Progenitor cell of endocrine pancreas (in vitro differentiated cells): Measurements from ENCODE around the gene TRAF3IP3. TPM values are rescaled to one million over a fixed set of nuclear protein-coding genes. Genes with fewer than 3 reads are reported as not detected.

Experiments used
- DNase-seq: peaks from one replicate; pipeline ENCODE4 v3.0.0; 2021; ENCODE audit warnings: low spot score; ENCODE audit not compliant: unreplicated experiment
- H3K27ac Mint-ChIP-seq: 2 replicates; pipeline ENCODE4 v1.8.0; 2021; ENCODE audit warnings: mild to moderate bottlenecking, moderate library complexity, mixed read lengths
- H3K27me3 Mint-ChIP-seq: 2 replicates; pipeline ENCODE4 v1.8.0; 2021; ENCODE audit warnings: mixed read lengths
- H3K36me3 Mint-ChIP-seq: 2 replicates; pipeline ENCODE4 v1.8.0; 2022; ENCODE audit warnings: mixed read lengths; ENCODE audit not compliant: insufficient read depth
- H3K4me1 Mint-ChIP-seq: 2 replicates; pipeline ENCODE4 v1.8.0; 2021; ENCODE audit warnings: low read depth, mixed read lengths
- H3K4me3 Mint-ChIP-seq: 2 replicates; pipeline ENCODE4 v1.8.0; 2021; ENCODE audit warnings: low read depth, mild to moderate bottlenecking, moderate library complexity, mixed read lengths
- H3K9me3 Mint-ChIP-seq: 2 replicates; pipeline ENCODE4 v1.8.0; 2021; ENCODE audit warnings: low read depth, mixed read lengths
- total RNA-seq: library from RNA; stranded (reverse); gene quantifications from 2 replicates; pipeline ENCODE4 v1.2.1, GENCODE V29; 2021
- TF ChIP-seq, protein P1 (sequence below): fragments of 200-600 bp; sonication (generic); IDR thresholded peaks from one replicate; pipeline ENCODE4 v1.5.0; 2021; ENCODE audit warnings: antibody characterized with exemption, mild to moderate bottlenecking; ENCODE audit not compliant: unreplicated experiment

Gene TRAF3IP3
- total RNA-seq, 1 donor from 2014 or later = not detected

DNA sequence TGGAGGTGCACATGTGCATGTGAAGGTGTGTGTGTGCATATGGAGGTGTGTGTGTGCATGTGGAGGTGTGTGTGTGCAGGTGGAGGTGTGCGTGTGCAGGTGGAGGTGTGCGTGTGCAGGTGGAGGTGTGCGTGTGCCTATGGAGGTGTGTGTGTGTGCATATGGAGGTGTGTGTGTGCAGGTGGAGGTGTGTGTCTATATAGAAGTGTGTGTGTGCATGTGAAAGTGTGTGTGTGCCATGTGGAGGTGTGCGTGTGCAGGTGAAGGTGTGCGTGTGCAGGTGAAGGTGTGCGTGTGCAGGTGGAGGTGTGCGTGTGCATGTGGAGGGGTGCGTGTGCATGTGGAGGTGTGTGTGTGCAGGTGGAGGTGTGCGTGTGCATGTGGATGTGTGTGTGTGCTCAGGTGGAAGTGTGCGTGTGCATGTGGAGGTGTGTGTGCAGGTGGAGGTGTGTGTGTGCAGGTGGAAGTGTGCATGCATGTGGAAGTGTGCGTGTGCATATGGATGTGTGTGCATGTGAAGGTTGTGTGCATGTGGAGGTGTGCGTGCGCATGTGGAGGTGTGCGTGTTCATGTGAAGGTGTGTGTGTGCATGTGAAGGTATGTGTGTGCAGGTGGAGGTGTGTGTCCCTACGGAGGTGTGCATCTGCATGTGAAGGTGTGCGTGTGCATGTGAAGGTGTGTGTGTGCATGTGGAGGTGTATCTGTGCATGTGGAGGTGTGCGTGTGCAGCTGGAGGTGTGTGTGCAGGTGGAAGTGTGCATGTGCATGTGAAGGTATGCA, 15.0 kb downstream of the TRAF3IP3 start:
- H3K27ac Mint-ChIP-seq = no peak overlapping the region
- H3K27me3 Mint-ChIP-seq = peaks cover 11% of the 10 kb centered on the region
- DNase-seq = no peak
- TF ChIP-seq, protein P1, sequence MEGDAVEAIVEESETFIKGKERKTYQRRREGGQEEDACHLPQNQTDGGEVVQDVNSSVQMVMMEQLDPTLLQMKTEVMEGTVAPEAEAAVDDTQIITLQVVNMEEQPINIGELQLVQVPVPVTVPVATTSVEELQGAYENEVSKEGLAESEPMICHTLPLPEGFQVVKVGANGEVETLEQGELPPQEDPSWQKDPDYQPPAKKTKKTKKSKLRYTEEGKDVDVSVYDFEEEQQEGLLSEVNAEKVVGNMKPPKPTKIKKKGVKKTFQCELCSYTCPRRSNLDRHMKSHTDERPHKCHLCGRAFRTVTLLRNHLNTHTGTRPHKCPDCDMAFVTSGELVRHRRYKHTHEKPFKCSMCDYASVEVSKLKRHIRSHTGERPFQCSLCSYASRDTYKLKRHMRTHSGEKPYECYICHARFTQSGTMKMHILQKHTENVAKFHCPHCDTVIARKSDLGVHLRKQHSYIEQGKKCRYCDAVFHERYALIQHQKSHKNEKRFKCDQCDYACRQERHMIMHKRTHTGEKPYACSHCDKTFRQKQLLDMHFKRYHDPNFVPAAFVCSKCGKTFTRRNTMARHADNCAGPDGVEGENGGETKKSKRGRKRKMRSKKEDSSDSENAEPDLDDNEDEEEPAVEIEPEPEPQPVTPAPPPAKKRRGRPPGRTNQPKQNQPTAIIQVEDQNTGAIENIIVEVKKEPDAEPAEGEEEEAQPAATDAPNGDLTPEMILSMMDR = no peak
- H3K4me1 Mint-ChIP-seq = no peaks in the 10 kb centered on the region
- no peak overlapping the region for H3K4me3 Mint-ChIP-seq
- no peaks in the 10 kb centered on the region for H3K36me3 Mint-ChIP-seq
- H3K9me3 Mint-ChIP-seq = no peaks in the 10 kb centered on the region

DNA sequence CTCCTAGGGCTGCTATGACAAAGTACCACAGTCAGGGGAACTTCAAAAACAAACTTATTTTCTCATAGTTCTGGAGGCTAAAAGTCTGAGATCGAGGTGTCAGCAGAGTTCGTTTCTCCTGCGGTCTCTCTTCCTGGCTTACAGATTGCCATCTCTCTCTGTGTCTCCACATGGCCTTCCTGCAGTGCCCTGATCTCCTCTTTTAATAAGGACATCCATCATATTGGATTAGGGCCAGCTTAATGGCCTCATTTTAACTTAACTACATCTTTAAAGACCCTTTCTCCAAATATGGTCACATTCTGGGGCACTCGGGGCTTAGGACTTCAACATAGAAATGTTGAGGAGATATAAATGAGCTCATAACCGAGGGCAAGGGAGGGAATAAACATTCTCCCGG, 16.3 kb downstream of the TRAF3IP3 start:
- Mint-ChIP-seq H3K4me3 (no peak overlapping the region), H3K9me3 (no peaks in the 10 kb centered on the region), H3K27me3 (peaks cover 11% of the 10 kb centered on the region), H3K27ac (no peak overlapping the region), H3K36me3 (no peaks in the 10 kb centered on the region), H3K4me1 (no peaks in the 10 kb centered on the region)
- TF ChIP-seq, protein P1 = no peak
- no peak for DNase-seq

DNA sequence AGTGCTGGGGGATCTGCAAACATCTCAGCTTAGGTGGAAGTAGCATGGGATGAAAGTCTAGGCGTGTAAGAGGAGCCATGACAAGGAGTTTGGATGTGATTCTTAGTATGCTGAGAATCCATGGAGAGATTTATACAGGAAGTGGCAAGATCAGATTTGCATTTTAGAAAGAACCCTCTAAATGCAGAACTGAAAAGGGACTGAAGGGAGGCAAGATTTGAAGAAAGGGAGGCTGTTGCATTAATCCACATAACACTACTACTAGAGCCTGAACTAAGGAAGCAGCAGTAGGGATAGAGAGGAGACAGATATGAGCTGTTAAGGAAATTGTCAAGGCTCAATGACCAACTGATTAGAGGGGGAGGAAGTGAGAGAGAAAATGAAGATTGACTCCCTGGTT, 18.7 kb downstream of the TRAF3IP3 start:
- no peaks in the 10 kb centered on the region for H3K36me3 Mint-ChIP-seq
- H3K9me3 Mint-ChIP-seq = no peaks in the 10 kb centered on the region
- no peaks in the 10 kb centered on the region for H3K4me1 Mint-ChIP-seq
- TF ChIP-seq, protein P1 = no peak
- no peak overlapping the region for H3K4me3 Mint-ChIP-seq
- no peak overlapping the region for H3K27ac Mint-ChIP-seq
- no peak for DNase-seq
- H3K27me3 Mint-ChIP-seq = peaks cover 11% of the 10 kb centered on the region

DNA sequence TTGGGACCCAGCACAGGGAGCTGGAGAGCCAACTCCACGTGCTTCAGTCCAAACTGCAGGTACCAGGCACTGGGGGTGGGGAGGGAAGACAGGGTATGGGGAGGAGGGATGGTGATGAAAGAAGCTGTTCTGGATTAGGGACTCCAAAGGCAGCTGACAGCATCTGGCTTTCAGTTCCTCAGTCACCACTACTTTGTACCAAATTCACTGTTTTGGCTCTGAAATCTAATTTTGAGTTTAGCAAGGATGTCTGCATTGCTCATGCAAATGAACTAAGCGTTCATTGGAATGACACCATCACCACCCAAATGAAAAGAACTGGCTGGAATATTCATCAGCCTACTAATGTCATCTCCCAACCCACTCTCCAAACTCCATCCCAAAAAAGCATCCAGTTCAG, 19.8 kb downstream of the TRAF3IP3 start:
- Mint-ChIP-seq H3K27me3 (peaks cover 11% of the 10 kb centered on the region), H3K9me3 (no peaks in the 10 kb centered on the region), H3K4me1 (peaks cover 2% of the 10 kb centered on the region), H3K4me3 (no peak overlapping the region), H3K36me3 (no peaks in the 10 kb centered on the region), H3K27ac (no peak overlapping the region)
- no peak for DNase-seq
- TF ChIP-seq, protein P1 = no peak

DNA sequence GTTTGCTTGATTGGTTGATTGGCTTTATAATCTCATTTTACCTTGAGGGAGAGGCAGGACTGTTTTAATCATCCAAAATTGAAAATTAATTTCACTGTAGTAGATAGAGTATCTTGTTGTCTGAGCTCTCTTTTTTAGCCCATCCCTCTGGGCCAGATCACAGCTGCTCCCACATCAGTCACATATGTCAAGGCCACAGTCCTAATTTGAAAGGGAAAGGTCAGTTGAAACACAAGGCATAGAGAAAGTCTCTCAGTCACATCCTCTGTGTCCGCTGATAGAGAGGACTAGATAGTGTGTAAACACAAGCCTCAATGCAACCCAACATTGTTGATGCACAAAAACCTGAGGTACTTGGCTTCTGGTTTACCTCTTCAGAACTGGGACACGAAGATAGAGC, 21.7 kb downstream of the TRAF3IP3 start:
- Mint-ChIP-seq H3K4me3 (no peak overlapping the region), H3K36me3 (no peaks in the 10 kb centered on the region), H3K9me3 (no peaks in the 10 kb centered on the region), H3K27ac (no peak overlapping the region), H3K4me1 (peaks cover 2% of the 10 kb centered on the region), H3K27me3 (peaks cover 11% of the 10 kb centered on the region)
- DNase-seq = no peak
- TF ChIP-seq, protein P1 = no peak
